GM23248 (cell line): ENCODE measurements around the gene CAMK2D. TPM values are rescaled to one million over a fixed set of nuclear protein-coding genes. Genes with fewer than 3 reads are reported as not detected.

Experiments used
- DNase-seq: peaks from one replicate; pipeline ENCODE4 v3.0.0-alpha.2; 2015
- H2AFZ ChIP-seq: fragments of 200-600 bp; sonication (generic); 2 replicates; pipeline ENCODE4 v1.6.1; 2016; ENCODE audit warnings: antibody characterized with exemption
- H3F3A ChIP-seq: fragments of 200-600 bp; sonication (generic); 2 replicates; pipeline ENCODE4 v1.6.1; 2016; ENCODE audit warnings: mild to moderate bottlenecking, antibody characterized with exemption, mixed run types; ENCODE audit not compliant: insufficient read depth
- H3K27ac ChIP-seq: fragments of 200-600 bp; sonication (generic); 2 replicates; pipeline ENCODE4 v1.5.1; 2016; ENCODE audit warnings: mild to moderate bottlenecking
- H3K27me3 ChIP-seq: fragments of 200-600 bp; sonication (generic); replicated peaks from 2 replicates; pipeline ENCODE4 v1.6.1; 2016; ENCODE audit warnings: mild to moderate bottlenecking; ENCODE audit not compliant: insufficient read depth
- H3K36me3 ChIP-seq: fragments of 200-600 bp; sonication (generic); 2 replicates; pipeline ENCODE4 v1.6.1; 2016; ENCODE audit warnings: low read depth, mild to moderate bottlenecking
- H3K4me1 ChIP-seq: fragments of 200-600 bp; sonication (generic); 2 replicates; pipeline ENCODE4 v1.6.1; 2016; ENCODE audit warnings: mild to moderate bottlenecking; ENCODE audit not compliant: insufficient read depth
- H3K4me2 ChIP-seq: fragments of 200-600 bp; sonication (generic); one replicate; pipeline ENCODE4 v1.6.1; 2016; ENCODE audit warnings: mild to moderate bottlenecking; ENCODE audit not compliant: unreplicated experiment
- H3K4me3 ChIP-seq: fragments of 200-600 bp; sonication (generic); 2 replicates; pipeline ENCODE4 v1.5.1; 2016; ENCODE audit warnings: mild to moderate bottlenecking
- H3K79me2 ChIP-seq: fragments of 200-600 bp; sonication (generic); 2 replicates; pipeline ENCODE4 v1.6.1; 2016; ENCODE audit warnings: mild to moderate bottlenecking; ENCODE audit not compliant: insufficient read depth
- H3K9ac ChIP-seq: fragments of 200-600 bp; sonication (generic); 2 replicates; pipeline ENCODE4 v1.6.1; 2016; ENCODE audit warnings: mild to moderate bottlenecking
- H3K9me2 ChIP-seq: fragments of 200-600 bp; sonication (generic); 2 replicates; pipeline ENCODE4 v1.6.1; 2016; ENCODE audit warnings: mixed run types, mild to moderate bottlenecking, moderate library complexity; ENCODE audit not compliant: insufficient read depth
- H3K9me3 ChIP-seq: fragments of 200-600 bp; sonication (generic); one replicate; pipeline ENCODE4 v1.6.1; 2017; ENCODE audit warnings: low read depth
- H4K20me1 ChIP-seq: fragments of 200-600 bp; sonication (generic); 2 replicates; pipeline ENCODE4 v1.6.0; 2016; ENCODE audit not compliant: insufficient read depth
- EZH2 ChIP-seq: fragments of 200-600 bp; sonication (generic); IDR thresholded peaks from 2 replicates; pipeline ENCODE4 v1.6.1; 2018; ENCODE audit warnings: antibody characterized with exemption, mild to moderate bottlenecking; ENCODE audit not compliant: insufficient read depth, poor library complexity, severe bottlenecking
- EZH2phosphoT487 ChIP-seq: fragments of 200-600 bp; sonication (generic); IDR thresholded peaks from 2 replicates; pipeline ENCODE4 v1.6.1; 2018; ENCODE audit warnings: antibody characterized with exemption, moderate library complexity, mild to moderate bottlenecking, low read depth; ENCODE audit not compliant: insufficient read depth
- WGBS, 2 experiments: methylation state at CpG; one replicate each; pipeline ENCODE4 v1.1.6; 2015 to 2017; ENCODE audit warnings: low lambda C conversion rate in 2 of 2, low coverage in 1 of 2; ENCODE audit errors: missing lambda C conversion rate in 2 of 2; 5-methylcytosine and 5-hydroxymethylcytosine counted together
- in situ Hi-C: fragments of 300-500 bp; cut with MboI; formaldehyde crosslinking; loops from 2 replicates; pipeline ENCODE4 v1.15.0; 2020
- polyA plus RNA-seq: library from polyadenylated mRNA; unstranded; fragments of >200 nt; fragmentation: Nextera tagmentation; extraction: Ambion mirVana; gene quantifications from 2 replicates; pipeline ENCODE4 v1.2.1, GENCODE V29; 2016
- total RNA-seq: library from RNA; depleted of rRNA; stranded (reverse); fragments of >200 nt; shearing (Covaris generic); gene quantifications from 2 replicates; pipeline ENCODE4 v1.2.3, GENCODE V29; 2014

CAMK2D gene
- total and polyA plus RNA-seq, 2 experiments from 2014 or later: 78.8 to 94.5 TPM

GRCh38 chr4:113531572-113531971, 230.0 kb downstream of the CAMK2D start:
- DNase-seq: no peak
- Histone ChIP-seq H3K9ac (no peak overlapping the region), H3K27ac (no peak overlapping the region), H3K27me3 (no peaks in the 10 kb centered on the region), H3F3A (peaks cover 20% of the 10 kb centered on the region), H3K4me3 (no peak overlapping the region), H3K4me1 (peaks cover 11% of the 10 kb centered on the region), H3K36me3 (peaks cover 41% of the 10 kb centered on the region), H4K20me1 (no peaks in the 10 kb centered on the region), H2AFZ (no peak overlapping the region), H3K4me2 (no peak overlapping the region), H3K79me2 (0 out of 2 replicates have a peak, but pooled peaks cover 11% of the 10 kb centered on the region), H3K9me3 (no peaks in the 10 kb centered on the region), H3K9me2 (no peaks in the 10 kb centered on the region)
- TF ChIP-seq EZH2phosphoT487 (no peak), EZH2 (no peak)
- in situ Hi-C loops: loop anchor here (25.0 kb wide), 1 partner anchor 856 kb away; no protein-coding TSS in a partner anchor
- WGBS, 2 experiments: 96 to 99% methylated on average over 2 of the region's 2 CpGs

DNA sequence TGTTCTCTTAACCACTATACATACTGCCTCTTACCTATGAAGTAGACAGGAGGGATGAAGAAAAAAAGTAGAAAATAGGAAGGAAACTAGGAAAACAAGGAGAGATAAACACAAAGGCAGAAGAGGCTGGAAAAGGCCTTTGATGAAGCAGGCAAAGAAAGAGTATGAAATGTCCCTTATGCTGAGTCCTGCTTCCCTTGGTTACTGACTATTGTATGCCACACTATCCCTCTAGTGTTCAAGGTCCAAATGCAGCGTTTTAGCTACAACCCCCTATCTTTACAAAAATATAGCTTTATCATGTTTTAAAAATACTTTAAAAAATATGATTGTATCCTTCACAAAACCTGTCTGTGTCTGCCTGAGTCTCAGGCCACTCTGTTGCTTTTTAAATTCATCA, 233.1 kb downstream of the CAMK2D start:
- 92 to 94% methylated on average over 1 of the region's 1 CpG for WGBS, 2 experiments
- H3K4me2 ChIP-seq: no peak overlapping the region
- in situ Hi-C loops: loop anchor here (25.0 kb wide), 1 partner anchor 859 kb away; no protein-coding TSS in a partner anchor
- H2AFZ ChIP-seq: no peak overlapping the region
- H3K9me2 ChIP-seq: no peaks in the 10 kb centered on the region
- no peak for DNase-seq
- no peak for TF ChIP-seq EZH2
- no peak for TF ChIP-seq EZH2phosphoT487
- H3K9me3 ChIP-seq: no peaks in the 10 kb centered on the region
- no peak overlapping the region for H3K4me3 ChIP-seq
- H3K36me3 ChIP-seq: peaks cover 52% of the 10 kb centered on the region
- H3K27ac ChIP-seq: no peak overlapping the region
- H3F3A ChIP-seq: peaks cover 6% of the 10 kb centered on the region; the same call in 1 of the 2 replicates
- no peak overlapping the region for H3K9ac ChIP-seq
- 0 out of 2 replicates have a peak, but pooled peaks cover 6% of the 10 kb centered on the region for H3K79me2 ChIP-seq
- no peaks in the 10 kb centered on the region for H3K4me1 ChIP-seq
- no peaks in the 10 kb centered on the region for H4K20me1 ChIP-seq
- no peaks in the 10 kb centered on the region for H3K27me3 ChIP-seq

DNA sequence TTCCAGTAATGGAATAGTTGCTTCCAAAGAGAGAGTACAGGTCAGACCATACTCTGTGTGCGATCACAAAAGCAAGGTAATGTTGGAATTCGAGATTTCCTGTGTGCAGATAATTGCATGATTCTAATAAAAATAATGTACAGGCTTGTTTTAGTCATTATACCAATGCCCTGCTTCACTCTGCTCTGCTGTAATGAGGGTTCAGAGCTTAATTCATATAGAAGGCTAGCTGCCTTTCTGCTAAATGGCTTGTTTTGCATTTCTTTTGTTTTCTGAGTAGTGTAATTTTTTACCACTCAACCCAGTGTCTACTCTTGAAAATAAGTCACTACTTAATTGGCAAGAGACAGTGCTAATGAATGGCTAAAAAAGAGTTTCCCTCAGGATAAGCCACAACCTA, 236.0 kb downstream of the CAMK2D start:
- Histone ChIP-seq H3K27ac (no peak overlapping the region), H3K27me3 (no peaks in the 10 kb centered on the region), H3K79me2 (no peaks in the 10 kb centered on the region), H3K4me2 (no peak overlapping the region), H3K36me3 (peaks cover 37% of the 10 kb centered on the region), H3K9ac (no peak overlapping the region), H3F3A (peaks cover 6% of the 10 kb centered on the region; the same call in 1 of the 2 replicates), H3K4me3 (no peak overlapping the region), H3K9me2 (no peaks in the 10 kb centered on the region), H2AFZ (no peak overlapping the region), H3K9me3 (no peaks in the 10 kb centered on the region), H3K4me1 (no peaks in the 10 kb centered on the region), H4K20me1 (no peaks in the 10 kb centered on the region)
- TF ChIP-seq EZH2 (no peak), EZH2phosphoT487 (no peak)
- in situ Hi-C loops: loop anchor here (25.0 kb wide), 1 partner anchor 862 kb away; no protein-coding TSS in a partner anchor
- DNase-seq: no peak
- WGBS, 2 experiments: 96 to 97% methylated on average over 2 of the region's 2 CpGs

DNA sequence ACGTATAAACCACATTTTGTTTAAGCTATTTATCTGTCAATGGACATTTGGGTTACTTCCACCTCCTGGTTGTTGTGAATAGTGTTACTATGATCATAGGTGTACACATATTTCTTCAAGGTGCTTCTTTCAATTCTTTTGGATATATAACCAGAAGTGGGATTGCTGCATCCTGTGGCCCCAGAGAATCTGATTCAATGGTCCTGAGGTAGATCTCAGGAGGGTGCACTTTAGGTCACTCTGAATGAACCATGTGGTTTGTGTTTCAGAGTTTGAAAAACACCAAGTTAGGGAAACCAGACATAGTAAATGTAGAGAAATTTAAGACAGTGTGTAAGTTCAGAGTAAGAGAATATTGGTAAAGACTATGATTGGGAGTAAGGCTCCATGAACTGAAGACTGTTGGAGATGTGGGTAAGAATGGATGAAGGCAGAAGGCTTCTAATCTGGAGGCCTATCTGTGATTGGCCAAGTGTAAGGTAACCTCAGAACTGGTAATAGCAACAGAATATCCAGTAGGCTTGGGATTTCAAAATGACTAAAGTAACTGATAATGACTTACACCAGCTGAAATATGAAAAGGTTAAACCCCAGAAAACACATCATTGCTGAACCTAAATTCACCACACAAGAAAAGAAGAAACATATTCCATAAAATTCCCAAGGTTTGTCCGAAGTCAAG, 236.9 kb downstream of the CAMK2D start:
- Histone ChIP-seq H3K4me2 (no peak overlapping the region), H2AFZ (no peak overlapping the region), H3K27ac (no peak overlapping the region), H3K9me2 (no peaks in the 10 kb centered on the region), H3K9ac (no peak overlapping the region), H3K36me3 (peaks cover 36% of the 10 kb centered on the region; the same call in 1 of the 2 replicates), H3K27me3 (no peaks in the 10 kb centered on the region), H3K9me3 (no peaks in the 10 kb centered on the region), H3F3A (peaks cover 6% of the 10 kb centered on the region; the same call in 1 of the 2 replicates), H3K79me2 (no peaks in the 10 kb centered on the region), H3K4me1 (no peaks in the 10 kb centered on the region), H3K4me3 (no peak overlapping the region), H4K20me1 (no peaks in the 10 kb centered on the region)
- in situ Hi-C loops: loop anchor here (25.0 kb wide), 1 partner anchor 863 kb away; no protein-coding TSS in a partner anchor
- WGBS, 2 experiments: 96 to 97% methylated on average over 2 of the region's 2 CpGs
- TF ChIP-seq EZH2phosphoT487 (no peak), EZH2 (no peak)
- DNase-seq: no peak
